ENCODE results near the gene MYL10.

MYL10 gene

GRCh38 chr7:101578552-101578951 is 50.5 kb downstream of the MYL10 start:
- in situ Hi-C loops (cut with HindIII; ENCODE audit: low sequenced_read_pairs) = no loop called here

GRCh38 chr7:101576998-101577397 is 52.1 kb downstream of the MYL10 start:
- in situ Hi-C loops (cut with HindIII; ENCODE audit: low sequenced_read_pairs) = no loop called here

GRCh38 chr7:101575721-101576120 is 53.4 kb downstream of the MYL10 start:
- in situ Hi-C loops (cut with HindIII; ENCODE audit: low sequenced_read_pairs) = no loop called here

GRCh38 chr7:101575168-101575567 is 53.9 kb downstream of the MYL10 start:
- in situ Hi-C loops (cut with HindIII; ENCODE audit: low sequenced_read_pairs) = no loop called here

- in situ Hi-C loops (cut with HindIII; ENCODE audit: low sequenced_read_pairs) = no loop called here
Observed at GRCh38 chr7:101572156-101572555, 56.9 kb downstream of the MYL10 start.

- in situ Hi-C loops (cut with HindIII; ENCODE audit: low sequenced_read_pairs) = no loop called here
Observed at GRCh38 chr7:101567230-101567629, 61.9 kb downstream of the MYL10 start.

- in situ Hi-C loops (cut with HindIII; ENCODE audit: low sequenced_read_pairs) = no loop called here
Observed at GRCh38 chr7:101565601-101566209, 63.4 kb downstream of the MYL10 start.

- in situ Hi-C loops (cut with HindIII; ENCODE audit: low sequenced_read_pairs) = no loop called here
Observed at GRCh38 chr7:101564778-101565211, 64.3 kb downstream of the MYL10 start.

- in situ Hi-C loops (cut with HindIII; ENCODE audit: low sequenced_read_pairs) = no loop called here
Observed at GRCh38 chr7:101563943-101564777, 64.9 kb downstream of the MYL10 start.
